Colonic mucosa (tissue), 4 donors: ENCODE measurements around the gene SLF1. TPM values are rescaled to one million over a fixed set of nuclear protein-coding genes. Genes with fewer than 3 reads are reported as not detected.

Source experiments
- DNase-seq: peaks from one replicate; pipeline ENCODE4 v3.0.0-alpha.2; 2020
- H3K27ac ChIP-seq: fragments of 200-600 bp; one replicate; pipeline ENCODE4 v1.8.0; 2021
- H3K27me3 ChIP-seq: fragments of 200-600 bp; one replicate; pipeline ENCODE4 v1.8.0; 2021
- H3K36me3 ChIP-seq: fragments of 200-600 bp; one replicate; pipeline ENCODE4 v1.8.0; 2021
- H3K4me1 ChIP-seq: fragments of 200-600 bp; one replicate; pipeline ENCODE4 v1.8.0; 2021; ENCODE audit warnings: mild to moderate bottlenecking
- H3K4me3 ChIP-seq: fragments of 200-600 bp; one replicate; pipeline ENCODE4 v1.8.0; 2021
- H3K9ac ChIP-seq, 2 donors: one replicate each; pipeline ENCODE4 v1.7.0; 2013; ENCODE audit warnings: control low read depth in 2 of 2, low read depth in 2 of 2, low read length in 2 of 2
- H3K9me3 ChIP-seq: fragments of 200-600 bp; one replicate; pipeline ENCODE4 v1.8.0; 2021
- intact Hi-C: fragments of 100-400 bp; cut with DNase I; formaldehyde crosslinking; loops from one replicate; pipeline ENCODE4 v1.14.1; 2022
- total RNA-seq, 2 donors: library from RNA; stranded (reverse); fragmentation: NEBNext Ultra II Directional in 1 of 2; extraction: Animal tissue kit (Norgen Biotek cat#: 25700) in 1 of 2; gene quantifications; one replicate each; pipeline ENCODE4 v1.2.1, GENCODE V29; 2021
- TF ChIP-seq, protein P1 (sequence below): fragments of 200-600 bp; IDR thresholded peaks from one replicate; pipeline ENCODE4 v1.8.0; 2022; ENCODE audit warnings: antibody characterized with exemption, mild to moderate bottlenecking
- donor health status: healthy.
- donor health status: DM: no; HTN: no; CAD: no.
- donor health status: DM: no; HTN: no; CAD: no.

Gene SLF1
- total RNA-seq, 2 donors from 2014 or later, result 3.8 to 8.4 TPM

DNA sequence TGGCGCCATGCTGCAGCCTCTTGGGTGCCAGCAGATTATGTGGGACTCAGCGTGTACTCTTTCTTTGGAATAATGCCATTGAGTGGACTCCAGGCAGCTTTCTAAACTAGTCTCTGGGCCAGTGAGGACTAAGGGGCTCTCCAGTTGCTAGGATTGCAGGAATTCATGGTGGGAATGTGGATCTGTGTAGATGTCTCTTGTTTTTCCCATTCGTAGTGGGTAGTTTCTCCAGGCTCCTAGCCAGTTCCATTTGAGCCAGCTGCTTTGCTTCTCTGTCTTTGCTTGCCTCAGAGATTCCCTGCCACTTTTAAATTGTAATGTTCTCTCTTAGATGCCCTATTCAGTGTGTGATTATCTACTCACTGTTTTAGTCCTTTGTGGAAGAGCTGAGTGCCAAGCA, 42.6 kb downstream of the SLF1 start:
- Histone ChIP-seq H3K4me3 (no peak overlapping the region), H3K4me1 (no peaks in the 10 kb centered on the region), H3K9me3 (no peaks in the 10 kb centered on the region), H3K27me3 (no peaks in the 10 kb centered on the region), H3K36me3 (no peaks in the 10 kb centered on the region), H3K27ac (no peak overlapping the region), H3K9ac (no peak overlapping the region)
- intact Hi-C loops, result no loop called here
- TF ChIP-seq, protein P1, sequence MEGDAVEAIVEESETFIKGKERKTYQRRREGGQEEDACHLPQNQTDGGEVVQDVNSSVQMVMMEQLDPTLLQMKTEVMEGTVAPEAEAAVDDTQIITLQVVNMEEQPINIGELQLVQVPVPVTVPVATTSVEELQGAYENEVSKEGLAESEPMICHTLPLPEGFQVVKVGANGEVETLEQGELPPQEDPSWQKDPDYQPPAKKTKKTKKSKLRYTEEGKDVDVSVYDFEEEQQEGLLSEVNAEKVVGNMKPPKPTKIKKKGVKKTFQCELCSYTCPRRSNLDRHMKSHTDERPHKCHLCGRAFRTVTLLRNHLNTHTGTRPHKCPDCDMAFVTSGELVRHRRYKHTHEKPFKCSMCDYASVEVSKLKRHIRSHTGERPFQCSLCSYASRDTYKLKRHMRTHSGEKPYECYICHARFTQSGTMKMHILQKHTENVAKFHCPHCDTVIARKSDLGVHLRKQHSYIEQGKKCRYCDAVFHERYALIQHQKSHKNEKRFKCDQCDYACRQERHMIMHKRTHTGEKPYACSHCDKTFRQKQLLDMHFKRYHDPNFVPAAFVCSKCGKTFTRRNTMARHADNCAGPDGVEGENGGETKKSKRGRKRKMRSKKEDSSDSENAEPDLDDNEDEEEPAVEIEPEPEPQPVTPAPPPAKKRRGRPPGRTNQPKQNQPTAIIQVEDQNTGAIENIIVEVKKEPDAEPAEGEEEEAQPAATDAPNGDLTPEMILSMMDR, result no peak
- DNase-seq, result no peak

DNA sequence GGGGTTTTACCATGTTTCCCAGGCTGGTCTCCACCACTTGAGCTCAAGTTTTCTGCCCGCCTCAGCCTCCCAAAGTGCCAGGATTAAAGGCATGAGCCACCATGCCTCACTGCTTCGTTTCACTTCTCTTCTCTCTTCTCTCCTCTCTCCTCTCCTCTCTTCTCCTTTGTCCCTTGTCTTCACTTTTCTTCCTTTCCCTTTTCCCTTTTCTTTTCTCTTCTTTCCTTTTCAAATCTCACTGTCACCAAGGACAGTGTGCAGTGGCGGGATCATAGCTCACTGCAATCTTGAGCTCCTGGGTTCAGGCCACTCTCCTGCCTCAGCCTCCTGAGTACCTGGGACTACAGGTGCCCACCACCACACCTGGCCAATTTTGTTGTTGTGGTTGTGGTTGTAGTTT, 49.5 kb downstream of the SLF1 start:
- Histone ChIP-seq H3K4me3 (no peak overlapping the region), H3K36me3 (no peaks in the 10 kb centered on the region), H3K9ac (no peak overlapping the region), H3K4me1 (no peaks in the 10 kb centered on the region), H3K27me3 (no peaks in the 10 kb centered on the region), H3K9me3 (no peaks in the 10 kb centered on the region), H3K27ac (no peak overlapping the region)
- intact Hi-C loops, result no loop called here
- no peak for DNase-seq
- TF ChIP-seq, protein P1, result no peak

DNA sequence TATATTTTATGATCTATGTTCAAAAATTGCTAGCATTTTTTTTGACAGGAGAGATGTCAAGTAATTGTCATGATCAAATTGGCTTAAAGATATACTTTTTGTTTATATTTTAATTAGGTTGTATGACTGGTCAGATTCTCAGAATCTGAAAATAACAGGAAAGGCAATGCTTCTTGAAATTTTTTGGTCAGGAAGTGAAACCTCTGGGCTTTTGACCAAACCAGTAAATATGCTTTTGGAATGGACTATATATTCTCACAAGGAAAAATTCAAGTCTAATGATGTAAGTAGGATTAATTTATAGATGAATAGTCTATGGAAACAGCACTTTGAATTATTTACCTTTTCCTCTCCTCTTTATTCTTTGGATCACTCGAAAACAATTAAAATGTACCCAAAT, 52.3 kb downstream of the SLF1 start:
- Histone ChIP-seq H3K4me3 (no peak overlapping the region), H3K9me3 (no peaks in the 10 kb centered on the region), H3K9ac (no peak overlapping the region), H3K27ac (no peak overlapping the region), H3K27me3 (no peaks in the 10 kb centered on the region), H3K4me1 (no peaks in the 10 kb centered on the region), H3K36me3 (no peaks in the 10 kb centered on the region)
- intact Hi-C loops, result no loop called here
- TF ChIP-seq, protein P1, result no peak
- DNase-seq, result no peak

DNA sequence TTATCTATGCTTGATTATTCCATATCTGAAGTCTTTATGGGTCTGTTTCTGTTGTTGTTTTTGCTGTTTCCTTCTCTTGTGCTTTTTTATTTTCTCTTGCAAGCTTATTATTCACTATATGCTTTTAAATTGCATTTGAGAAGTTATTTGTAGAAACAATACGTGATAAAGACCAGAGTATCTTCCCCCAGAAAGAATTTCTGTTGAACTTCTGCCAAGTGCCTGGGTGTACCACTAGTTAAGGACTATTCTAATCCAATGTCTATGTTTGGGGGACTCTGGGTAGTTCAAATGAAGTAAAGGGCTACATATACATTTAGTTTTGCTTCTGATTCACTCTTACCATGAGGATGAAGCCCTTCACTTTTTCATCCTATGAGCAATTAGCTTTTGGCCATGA, 54.3 kb downstream of the SLF1 start:
- H3K9me3 ChIP-seq, result no peaks in the 10 kb centered on the region
- intact Hi-C loops, result no loop called here
- H3K27me3 ChIP-seq, result no peaks in the 10 kb centered on the region
- DNase-seq, result no peak
- no peaks in the 10 kb centered on the region for H3K36me3 ChIP-seq
- no peak overlapping the region for H3K4me3 ChIP-seq
- no peak overlapping the region for H3K27ac ChIP-seq
- TF ChIP-seq, protein P1, result no peak
- H3K4me1 ChIP-seq, result no peaks in the 10 kb centered on the region
- no peak overlapping the region for H3K9ac ChIP-seq

DNA sequence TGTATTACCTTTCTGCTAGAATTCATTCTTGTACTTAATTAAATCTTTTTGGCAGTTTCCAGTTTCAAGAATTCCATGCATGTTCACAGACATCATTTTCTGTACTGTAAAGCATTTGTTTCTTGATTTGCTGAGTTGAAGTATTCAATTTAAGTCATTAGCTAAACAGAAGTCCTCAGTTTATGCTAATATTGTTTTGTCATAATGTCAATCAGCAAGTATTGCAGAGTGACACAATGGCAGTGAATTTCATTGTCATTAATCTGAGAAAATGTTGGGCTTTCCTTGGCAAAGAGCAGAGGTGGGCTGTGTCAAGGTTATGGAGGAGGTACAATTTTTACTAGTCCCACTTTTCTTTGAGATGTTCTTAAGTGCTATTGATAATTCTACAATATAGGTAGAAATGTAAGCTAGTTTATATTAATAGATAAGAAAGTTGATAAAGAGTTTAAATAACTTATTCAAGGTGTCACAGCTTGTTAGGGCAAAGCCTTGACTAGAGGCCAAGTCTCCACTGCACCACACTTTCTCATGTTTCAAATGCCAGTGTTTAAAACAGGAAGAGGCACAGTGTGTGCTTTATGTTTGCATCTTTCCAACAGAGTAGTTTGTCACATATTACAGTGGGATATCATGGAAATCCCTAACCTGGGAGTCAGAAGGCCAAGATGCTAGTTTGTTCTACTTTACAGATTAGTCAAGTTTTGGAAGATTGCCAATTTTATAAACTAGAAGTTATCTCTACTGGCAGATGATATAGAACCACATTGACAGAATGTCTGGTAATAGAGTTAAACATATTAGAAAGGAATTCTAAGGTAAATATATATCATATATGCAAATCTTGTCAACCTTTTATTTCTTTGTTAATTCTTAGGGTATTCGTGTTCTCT, 56.3 kb downstream of the SLF1 start:
- H3K27ac ChIP-seq, result no peak overlapping the region
- no peaks in the 10 kb centered on the region for H3K27me3 ChIP-seq
- H3K4me1 ChIP-seq, result no peaks in the 10 kb centered on the region
- no peak for DNase-seq
- intact Hi-C loops, result no loop called here
- TF ChIP-seq, protein P1, result no peak
- H3K36me3 ChIP-seq, result no peaks in the 10 kb centered on the region
- no peaks in the 10 kb centered on the region for H3K9me3 ChIP-seq
- no peak overlapping the region for H3K9ac ChIP-seq
- no peak overlapping the region for H3K4me3 ChIP-seq
